Left ventricle myocardium inferior (tissue), 1 donor: ENCODE data around the gene NBEA. TPM values are rescaled to one million over a fixed set of nuclear protein-coding genes. Genes with fewer than 3 reads are reported as not detected.

ENCODE experiments used
- DNase-seq: peaks from one replicate; pipeline ENCODE4 v3.0.0-alpha.2; 2020
- H3K27ac ChIP-seq: fragments of 200-600 bp; replicated peaks from 2 replicates; pipeline ENCODE4 v1.8.0; 2021
- H3K27me3 ChIP-seq: fragments of 200-600 bp; 2 replicates; pipeline ENCODE4 v1.8.0; 2021; ENCODE audit warnings: low read depth
- H3K36me3 ChIP-seq: fragments of 200-600 bp; 2 replicates; pipeline ENCODE4 v1.8.0; 2021
- H3K4me1 ChIP-seq: fragments of 200-600 bp; 2 replicates; pipeline ENCODE4 v1.8.0; 2021
- H3K4me3 ChIP-seq: fragments of 200-600 bp; 2 replicates; pipeline ENCODE4 v1.8.0; 2021; ENCODE audit warnings: mild to moderate bottlenecking, moderate library complexity
- H3K9me3 ChIP-seq: fragments of 200-600 bp; replicated peaks from 2 replicates; pipeline ENCODE4 v1.8.0; 2021
- intact Hi-C: fragments of 100-400 bp; cut with micrococcal nuclease; formaldehyde crosslinking; loops from one replicate; pipeline ENCODE4 v1.11.0; 2022
- total RNA-seq: library from RNA; stranded (reverse); fragmentation: NEBNext Ultra II Directional; extraction: Animal tissue kit (Norgen Biotek cat#: 25700); gene quantifications from one replicate; pipeline ENCODE4 v1.2.1, GENCODE V29; 2021
- TF ChIP-seq, protein P1 (sequence below): fragments of 200-600 bp; IDR thresholded peaks from 2 replicates; pipeline ENCODE4 v1.8.0; 2021; ENCODE audit warnings: antibody characterized with exemption, mild to moderate bottlenecking, borderline replicate concordance
- donor health status: DM: no; HTN: yes; CAD: no; lungs with severe emphysema.

The NBEA gene
- total RNA-seq, 1 donor from 2014 or later = 21.0 TPM

DNA sequence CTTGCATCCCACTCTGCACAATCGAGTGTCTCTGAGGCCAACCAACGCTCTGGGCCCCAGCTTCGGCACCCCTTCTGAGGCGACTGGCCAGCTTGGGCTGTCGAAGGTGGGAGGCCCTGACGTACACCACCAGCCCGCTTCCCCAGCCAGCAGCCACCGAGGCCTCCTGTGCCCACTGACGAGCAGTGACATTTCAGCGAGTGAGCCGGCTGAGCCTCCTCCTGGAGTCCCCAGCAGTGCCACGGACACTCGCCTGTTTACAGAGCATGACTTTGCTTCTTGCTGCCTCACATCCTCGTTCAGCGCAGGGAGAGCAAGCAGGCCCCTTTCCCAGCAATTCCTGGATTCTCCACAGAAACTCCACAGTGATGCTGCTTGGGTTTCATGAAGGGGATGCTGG lies 774.7 kb downstream of the NBEA start:
- H3K4me1 ChIP-seq = peaks cover 41% of the 10 kb centered on the region
- H3K9me3 ChIP-seq = no peaks in the 10 kb centered on the region
- intact Hi-C loops = no loop called here
- H3K36me3 ChIP-seq = no peaks in the 10 kb centered on the region
- H3K4me3 ChIP-seq = no peak overlapping the region
- no peak for DNase-seq
- TF ChIP-seq, protein P1, sequence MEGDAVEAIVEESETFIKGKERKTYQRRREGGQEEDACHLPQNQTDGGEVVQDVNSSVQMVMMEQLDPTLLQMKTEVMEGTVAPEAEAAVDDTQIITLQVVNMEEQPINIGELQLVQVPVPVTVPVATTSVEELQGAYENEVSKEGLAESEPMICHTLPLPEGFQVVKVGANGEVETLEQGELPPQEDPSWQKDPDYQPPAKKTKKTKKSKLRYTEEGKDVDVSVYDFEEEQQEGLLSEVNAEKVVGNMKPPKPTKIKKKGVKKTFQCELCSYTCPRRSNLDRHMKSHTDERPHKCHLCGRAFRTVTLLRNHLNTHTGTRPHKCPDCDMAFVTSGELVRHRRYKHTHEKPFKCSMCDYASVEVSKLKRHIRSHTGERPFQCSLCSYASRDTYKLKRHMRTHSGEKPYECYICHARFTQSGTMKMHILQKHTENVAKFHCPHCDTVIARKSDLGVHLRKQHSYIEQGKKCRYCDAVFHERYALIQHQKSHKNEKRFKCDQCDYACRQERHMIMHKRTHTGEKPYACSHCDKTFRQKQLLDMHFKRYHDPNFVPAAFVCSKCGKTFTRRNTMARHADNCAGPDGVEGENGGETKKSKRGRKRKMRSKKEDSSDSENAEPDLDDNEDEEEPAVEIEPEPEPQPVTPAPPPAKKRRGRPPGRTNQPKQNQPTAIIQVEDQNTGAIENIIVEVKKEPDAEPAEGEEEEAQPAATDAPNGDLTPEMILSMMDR = no peak
- no peaks in the 10 kb centered on the region for H3K27me3 ChIP-seq
- H3K27ac ChIP-seq = peak overlapping the region; percentile 56

GRCh38 chr13:35718084-35718483 lies 776.0 kb downstream of the NBEA start:
- H3K4me1 ChIP-seq = peaks cover 41% of the 10 kb centered on the region
- H3K9me3 ChIP-seq = no peaks in the 10 kb centered on the region
- no peaks in the 10 kb centered on the region for H3K27me3 ChIP-seq
- H3K36me3 ChIP-seq = no peaks in the 10 kb centered on the region
- TF ChIP-seq, protein P1 = no peak
- DNase-seq = no peak
- no peak overlapping the region for H3K4me3 ChIP-seq
- H3K27ac ChIP-seq = no peak overlapping the region
- intact Hi-C loops = no loop called here

DNA sequence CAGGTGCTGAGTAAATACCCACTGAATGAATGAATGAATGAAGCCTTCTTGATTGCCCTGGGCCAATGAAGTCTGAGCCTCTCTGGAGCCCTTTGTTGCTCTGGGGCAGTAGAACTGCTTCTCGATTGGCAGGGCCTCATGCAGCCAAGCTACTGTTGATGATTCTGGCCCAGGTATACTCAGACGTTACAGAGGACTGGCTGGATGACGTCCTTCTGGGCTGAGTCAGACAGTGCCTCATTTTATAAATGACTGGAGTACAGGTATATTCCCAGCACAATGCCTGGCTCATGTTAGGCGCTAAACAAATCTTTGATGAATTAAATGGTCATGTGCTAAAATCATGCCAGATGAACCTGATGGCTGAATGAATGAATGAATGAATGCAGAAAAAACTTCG lies 778.2 kb downstream of the NBEA start:
- H3K4me3 ChIP-seq = no peak overlapping the region
- TF ChIP-seq, protein P1 = no peak
- H3K36me3 ChIP-seq = no peaks in the 10 kb centered on the region
- intact Hi-C loops = no loop called here
- peak overlapping the region; percentile 88 for H3K27ac ChIP-seq
- H3K4me1 ChIP-seq = peaks cover 46% of the 10 kb centered on the region
- H3K9me3 ChIP-seq = no peaks in the 10 kb centered on the region
- DNase-seq = no peak
- no peaks in the 10 kb centered on the region for H3K27me3 ChIP-seq

DNA sequence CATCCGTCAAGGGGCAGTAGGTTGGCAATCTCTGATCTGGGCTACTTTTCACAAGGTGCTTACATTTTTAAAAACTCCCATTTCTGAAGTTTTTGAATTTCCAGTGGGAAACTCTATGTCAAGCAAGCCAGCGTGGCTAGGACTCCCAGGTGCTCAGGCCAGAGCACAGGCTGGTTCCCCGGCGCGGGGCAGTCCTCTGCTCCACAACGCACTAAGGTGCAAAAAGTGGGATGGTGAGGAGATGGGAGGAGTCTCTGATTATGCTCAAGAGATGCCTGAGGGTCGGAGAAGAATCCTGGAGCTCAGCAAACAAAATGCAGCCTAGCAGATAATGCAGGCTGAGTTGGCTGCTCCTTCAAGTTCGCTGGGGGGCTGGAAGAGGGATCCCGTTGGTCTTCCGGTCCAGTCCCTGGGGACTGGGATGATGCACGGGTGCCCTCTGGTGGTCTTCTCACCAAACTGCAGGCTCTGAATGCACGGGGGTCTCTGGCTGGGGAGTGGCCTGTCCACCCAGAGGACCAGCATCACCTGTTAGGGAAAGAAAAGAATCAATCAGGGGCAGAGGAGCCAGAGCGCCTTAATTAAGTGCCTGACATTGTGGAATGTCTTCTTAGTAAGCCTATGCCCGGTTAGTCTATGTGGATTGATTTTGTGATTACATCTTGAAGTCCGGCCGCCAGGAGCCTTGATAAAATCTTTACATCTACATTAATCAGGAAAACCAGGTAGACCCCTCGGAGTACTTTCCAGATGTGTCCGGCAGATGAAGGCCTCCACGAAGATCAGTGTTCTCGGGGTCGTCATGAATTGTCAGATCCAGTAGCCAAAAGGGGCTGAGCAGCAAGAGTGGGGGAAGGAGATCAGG lies 778.9 kb downstream of the NBEA start:
- Histone ChIP-seq H3K4me3 (peak overlapping the region; percentile 40), H3K27ac (peak overlapping the region; percentile 88), H3K27me3 (no peaks in the 10 kb centered on the region), H3K9me3 (no peaks in the 10 kb centered on the region), H3K4me1 (peaks cover 40% of the 10 kb centered on the region), H3K36me3 (no peaks in the 10 kb centered on the region)
- intact Hi-C loops = no loop called here
- DNase-seq = no peak
- TF ChIP-seq, protein P1 = peak; percentile 91
